Neural cell (in vitro differentiated cells): ENCODE data around the gene CSNK1G3. TPM values are rescaled to one million over a fixed set of nuclear protein-coding genes. Genes with fewer than 3 reads are reported as not detected.
"Not testable (repeated sequence)": the region's sequence is repeated elsewhere in the genome, so short reads cannot be mapped to it uniquely, and the experiment has no call there.

ENCODE experiments used
- H2AFZ ChIP-seq: fragments of 200-600, 300-800 bp; sonication (generic), shearing (Covaris generic); 2 replicates; pipeline ENCODE4 v1.6.0; 2014; ENCODE audit warnings: low read depth, mild to moderate bottlenecking, antibody characterized with exemption, low read length, moderate library complexity
- H3F3A ChIP-seq: fragments of 200-600 bp; shearing (Covaris generic); 2 replicates; pipeline ENCODE4 v1.6.1; 2016; ENCODE audit warnings: mild to moderate bottlenecking, moderate library complexity, mixed read lengths, antibody characterized with exemption, low read length; ENCODE audit not compliant: insufficient read depth, poor library complexity, severe bottlenecking
- H3K27ac ChIP-seq: fragments of 200-600, 300-800 bp; sonication (generic), shearing (Covaris generic); 2 replicates; pipeline ENCODE4 v1.5.1; 2014; ENCODE audit warnings: mild to moderate bottlenecking, low read length, moderate library complexity
- H3K27me3 ChIP-seq: fragments of 300-800, 200-600 bp; sonication (generic), shearing (Covaris generic); 2 replicates; pipeline ENCODE4 v1.6.0; 2014; ENCODE audit warnings: mild to moderate bottlenecking, low read depth, low read length, moderate library complexity; ENCODE audit not compliant: insufficient read depth
- H3K36me3 ChIP-seq: fragments of 300-800, 200-600 bp; sonication (generic), shearing (Covaris generic); 2 replicates; pipeline ENCODE4 v1.5.1; 2014; ENCODE audit warnings: mild to moderate bottlenecking, antibody characterized with exemption, low read length, moderate library complexity; ENCODE audit not compliant: insufficient read depth
- H3K4me2 ChIP-seq: fragments of 300-800, 200-600 bp; sonication (generic), shearing (Covaris generic); 2 replicates; pipeline ENCODE4 v1.6.0; 2014; ENCODE audit warnings: mild to moderate bottlenecking, low read length
- H3K4me3 ChIP-seq: fragments of 300-800, 200-600 bp; sonication (generic), shearing (Covaris generic); 2 replicates; pipeline ENCODE4 v1.5.1; 2014; ENCODE audit warnings: mild to moderate bottlenecking, low read length, moderate library complexity
- H3K79me2 ChIP-seq: fragments of 200-600 bp; shearing (Covaris generic); replicated peaks from 2 replicates; pipeline ENCODE4 v1.6.0; 2014; ENCODE audit warnings: mild to moderate bottlenecking, low read length, moderate library complexity; ENCODE audit not compliant: insufficient read depth
- H3K9ac ChIP-seq: fragments of 300-800, 200-600 bp; sonication (generic), shearing (Covaris generic); 2 replicates; pipeline ENCODE4 v1.6.1; 2016; ENCODE audit warnings: mild to moderate bottlenecking, low read length, mixed read lengths
- H3K9me2 ChIP-seq: fragments of 200-600 bp; shearing (Covaris generic); 2 replicates; pipeline ENCODE4 v1.6.1; 2016; ENCODE audit warnings: mild to moderate bottlenecking, low read length, mixed read lengths; ENCODE audit not compliant: insufficient read depth
- H3K9me3 ChIP-seq: fragments of 200-600, 300-800 bp; sonication (generic), shearing (Covaris generic); 2 replicates; pipeline ENCODE4 v1.6.1; 2016; ENCODE audit warnings: mild to moderate bottlenecking, mixed run types, low read length, moderate library complexity, mixed read lengths
- H4K20me1 ChIP-seq: fragments of 200-600 bp; shearing (Covaris generic); 2 replicates; pipeline ENCODE4 v1.6.1; 2016; ENCODE audit warnings: mild to moderate bottlenecking, mixed run types; ENCODE audit not compliant: insufficient read depth
- CTCF ChIP-seq: fragments of 450-650 bp; IDR thresholded peaks from 2 replicates; pipeline ENCODE4 v1.5.1; 2014; ENCODE audit warnings: antibody characterized with exemption, mild to moderate bottlenecking, moderate library complexity; ENCODE audit not compliant: poor library complexity, severe bottlenecking
- EP300 ChIP-seq: fragments of 450-650 bp; conservative IDR thresholded peaks from 2 replicates; pipeline ENCODE4 v1.6.1; 2014; ENCODE audit warnings: antibody characterized with exemption, mild to moderate bottlenecking, moderate library complexity; ENCODE audit not compliant: poor library complexity, severe bottlenecking
- EZH2 ChIP-seq: fragments of 200-600, 300-800 bp; shearing (Covaris generic), sonication (generic); IDR thresholded peaks from 2 replicates; pipeline ENCODE4 v1.6.1; 2014; ENCODE audit warnings: antibody characterized with exemption, low read length, borderline replicate concordance, mild to moderate bottlenecking; ENCODE audit not compliant: insufficient read depth, poor library complexity, severe bottlenecking
- MXI1 ChIP-seq: fragments of 450-650 bp; conservative IDR thresholded peaks from 2 replicates; pipeline ENCODE4 v1.6.1; 2014; ENCODE audit warnings: antibody characterized with exemption, mild to moderate bottlenecking; ENCODE audit not compliant: poor library complexity, severe bottlenecking
- POLR2AphosphoS5 ChIP-seq: IDR thresholded peaks from 2 replicates; pipeline ENCODE4 v1.6.1; 2012
- RAD21 ChIP-seq: fragments of 450-650 bp; conservative IDR thresholded peaks from 2 replicates; pipeline ENCODE4 v1.6.1; 2014; ENCODE audit warnings: antibody characterized with exemption, mild to moderate bottlenecking, moderate library complexity
- REST ChIP-seq: IDR thresholded peaks from 2 replicates; pipeline ENCODE4 v1.6.1; 2012; ENCODE audit warnings: borderline replicate concordance
- SMC3 ChIP-seq: fragments of 450-650 bp; conservative IDR thresholded peaks from 2 replicates; pipeline ENCODE4 v1.6.1; 2014; ENCODE audit warnings: antibody characterized with exemption, mild to moderate bottlenecking, moderate library complexity; ENCODE audit not compliant: poor library complexity
- TAF1 ChIP-seq: IDR thresholded peaks from 2 replicates; pipeline ENCODE4 v1.6.1; 2012; ENCODE audit warnings: low read depth
- polyA plus RNA-seq: library from polyadenylated mRNA; depleted of rRNA; stranded (reverse); fragments of >200 nt; gene quantifications from 2 replicates; pipeline ENCODE4 v1.2.3, GENCODE V29; 2014

Gene CSNK1G3
- polyA plus RNA-seq, 1 donor from 2014 or later = 29.1 TPM

- not testable (repeated sequence) for H3F3A ChIP-seq, H3K4me2 ChIP-seq, H3K9ac ChIP-seq, H3K9me3 ChIP-seq, H3K4me3 ChIP-seq, H3K36me3 ChIP-seq, H3K27me3 ChIP-seq, H2AFZ ChIP-seq, H4K20me1 ChIP-seq, H3K27ac ChIP-seq, H3K9me2 ChIP-seq, H3K79me2 ChIP-seq
Observed at GRCh38 chr5:123495211-123495610, 16.8 kb upstream of the CSNK1G3 start.

- H3K79me2 ChIP-seq = no peaks in the 10 kb centered on the region
- no peak for TF ChIP-seq POLR2AphosphoS5
- TF ChIP-seq RAD21 = no peak
- no peaks in the 10 kb centered on the region for H4K20me1 ChIP-seq
Observed at GRCh38 chr5:123496892-123497291, 15.1 kb upstream of the CSNK1G3 start.

GRCh38 chr5:123500471-123500870 is 11.5 kb upstream of the CSNK1G3 start:
- no peak overlapping the region for H3K4me3 ChIP-seq
- TF ChIP-seq EP300 (no peak), EZH2 (no peak), RAD21 (no peak), POLR2AphosphoS5 (no peak), TAF1 (no peak), REST (no peak), SMC3 (no peak)
- no peaks in the 10 kb centered on the region for H3F3A ChIP-seq
- H4K20me1 ChIP-seq = no peaks in the 10 kb centered on the region
- H3K36me3 ChIP-seq = no peaks in the 10 kb centered on the region
- no peak overlapping the region for H3K4me2 ChIP-seq
- H3K9me3 ChIP-seq = no peaks in the 10 kb centered on the region
- no peak overlapping the region for H3K9ac ChIP-seq
- no peak overlapping the region for H2AFZ ChIP-seq
- H3K9me2 ChIP-seq = no peaks in the 10 kb centered on the region
- H3K79me2 ChIP-seq = no peaks in the 10 kb centered on the region
- no peak overlapping the region for H3K27ac ChIP-seq
- H3K27me3 ChIP-seq = no peaks in the 10 kb centered on the region

More at GRCh38 chr5:123496892-123497291, 15.1 kb upstream of the CSNK1G3 start:
- Histone ChIP-seq H3K9me2 (no peaks in the 10 kb centered on the region), H3K36me3 (no peaks in the 10 kb centered on the region), H3K27ac (no peak overlapping the region), H3K4me3 (no peak overlapping the region), H2AFZ (no peak overlapping the region), H3K27me3 (no peaks in the 10 kb centered on the region), H3F3A (no peaks in the 10 kb centered on the region), H3K9me3 (no peaks in the 10 kb centered on the region), H3K9ac (no peak overlapping the region), H3K4me2 (no peak overlapping the region)

GRCh38 chr5:123502120-123502519 is 9.9 kb upstream of the CSNK1G3 start:
- H3K9ac ChIP-seq = no peak overlapping the region
- H3K36me3 ChIP-seq = no peaks in the 10 kb centered on the region
- no peak for TF ChIP-seq POLR2AphosphoS5
- TF ChIP-seq EP300 = no peak
- TF ChIP-seq REST = no peak
- TF ChIP-seq SMC3 = no peak
- TF ChIP-seq CTCF = no peak
- TF ChIP-seq EZH2 = no peak
- no peak for TF ChIP-seq RAD21
- no peak for TF ChIP-seq TAF1
- TF ChIP-seq MXI1 = no peak
- no peaks in the 10 kb centered on the region for H4K20me1 ChIP-seq
- no peak overlapping the region for H3K27ac ChIP-seq
- H3K4me2 ChIP-seq = no peak overlapping the region
- H3K9me3 ChIP-seq = no peaks in the 10 kb centered on the region
- H3K4me3 ChIP-seq = no peak overlapping the region
- no peaks in the 10 kb centered on the region for H3K27me3 ChIP-seq
- H3K9me2 ChIP-seq = no peaks in the 10 kb centered on the region
- no peaks in the 10 kb centered on the region for H3K79me2 ChIP-seq
- H2AFZ ChIP-seq = no peak overlapping the region
- no peaks in the 10 kb centered on the region for H3F3A ChIP-seq
